Measurements from ENCODE around the gene PEAK1. TPM values are rescaled to one million over a fixed set of nuclear protein-coding genes. Genes with fewer than 3 reads are reported as not detected.
"Not testable (repeated sequence)": the region's sequence is repeated elsewhere in the genome, so short reads cannot be mapped to it uniquely, and the experiment has no call there.

The PEAK1 gene
- total RNA-seq, 1 donor from 2014 or later, result 66.6 TPM

DNA sequence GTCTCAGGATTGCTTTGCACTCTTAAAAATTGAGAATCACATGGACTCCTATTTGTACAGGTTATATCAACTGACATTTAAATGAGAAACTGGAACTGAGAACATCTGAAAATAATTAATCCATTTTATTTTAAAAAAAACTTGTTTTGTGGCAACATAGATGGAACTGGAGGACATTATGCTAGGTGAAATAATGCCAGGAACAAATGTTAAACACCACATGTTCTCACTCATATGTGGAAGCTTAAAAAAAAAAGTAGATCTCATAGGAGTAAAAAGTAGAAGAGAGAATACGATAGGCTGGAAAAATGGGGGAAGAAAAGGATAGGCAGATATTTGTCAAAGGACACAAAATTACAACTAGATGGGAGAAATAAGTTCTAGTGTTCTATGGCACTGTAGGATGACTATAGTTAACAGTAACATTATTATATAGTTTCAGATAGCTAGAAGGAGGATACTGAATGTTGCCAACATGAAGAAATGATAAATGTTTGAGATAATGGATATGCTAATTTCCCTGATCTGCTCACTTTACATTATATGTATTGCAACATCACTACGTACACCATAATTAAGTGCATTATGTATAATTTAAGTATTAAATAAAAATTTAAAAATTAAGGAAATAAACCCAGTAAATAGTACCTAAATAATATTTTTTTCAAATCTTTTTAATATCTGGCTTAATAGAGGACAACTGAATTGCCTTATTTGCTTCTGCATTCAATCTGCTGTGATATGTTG lies 248.5 kb downstream of the PEAK1 start:
- no peak for ATAC-seq
- intact Hi-C loops (cut with DNase I), result no loop called here

DNA sequence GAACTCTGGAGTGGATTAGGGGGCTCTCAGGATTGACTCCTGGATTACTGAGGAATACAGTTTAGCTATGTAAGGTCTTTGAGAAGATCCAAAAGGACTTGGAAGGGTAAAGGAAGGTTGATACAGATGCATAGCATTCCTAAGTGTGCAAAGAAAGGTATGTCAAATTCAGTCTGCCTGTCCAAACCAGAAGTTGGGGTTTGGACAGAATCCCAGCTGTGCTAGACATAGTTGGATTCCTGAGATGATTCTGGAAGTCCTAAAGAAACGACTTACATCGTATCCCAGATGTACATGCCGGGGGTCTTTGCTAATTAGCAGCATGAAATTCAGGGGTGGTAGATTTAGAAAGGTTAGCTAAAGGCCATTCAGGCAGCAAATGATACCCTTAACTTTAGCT lies 251.3 kb downstream of the PEAK1 start:
- ATAC-seq, result no peak
- DNase-seq (ENCODE audit: missing footprints), result no peak
- intact Hi-C loops (cut with DNase I), result no loop called here

More for the DNA sequence above, 248.5 kb downstream of the PEAK1 start:
- no peak for DNase-seq (ENCODE audit: missing footprints)

DNA sequence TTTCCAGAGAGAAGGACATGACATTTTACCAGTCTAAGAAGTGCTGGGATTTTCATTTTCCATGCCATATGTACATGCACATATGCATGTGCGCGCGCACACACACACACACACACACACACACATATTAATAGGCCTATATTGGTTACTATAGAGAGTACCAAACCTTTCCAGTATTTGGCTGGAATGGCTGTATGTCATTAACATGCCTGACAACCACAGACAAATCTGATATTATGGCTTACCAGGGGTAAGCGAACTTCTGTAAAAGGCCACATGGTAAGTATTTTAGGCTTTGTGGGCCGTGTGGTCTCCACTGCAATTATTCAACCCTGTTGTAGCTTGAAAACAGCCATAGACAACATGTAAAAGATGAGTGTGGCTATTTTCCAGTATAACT lies 251.8 kb downstream of the PEAK1 start:
- intact Hi-C loops (cut with DNase I), result no loop called here
- ATAC-seq (no peak), DNase-seq (ENCODE audit: missing footprints) (no peak)

DNA sequence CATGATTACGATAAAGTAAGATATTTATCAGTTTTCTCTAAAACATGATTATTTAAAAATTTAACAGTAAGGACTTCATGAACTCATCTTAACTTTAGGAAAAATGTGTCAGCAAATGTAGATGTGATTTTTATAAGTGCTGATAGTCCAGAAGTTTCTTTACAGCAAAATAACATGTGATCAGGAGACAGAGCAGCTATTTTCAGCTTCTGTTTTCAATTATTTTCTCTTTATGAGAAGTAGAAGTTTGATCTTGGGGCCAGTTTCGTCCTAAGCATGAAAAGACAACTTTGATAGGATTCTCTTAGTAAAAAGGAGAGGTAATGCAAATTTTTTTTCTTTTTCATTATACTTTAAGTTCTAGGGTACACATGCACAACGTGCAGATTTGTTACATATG lies 252.5 kb downstream of the PEAK1 start:
- DNase-seq (ENCODE audit: missing footprints) (no peak), ATAC-seq (no peak)
- intact Hi-C loops (cut with DNase I), result no loop called here

DNA sequence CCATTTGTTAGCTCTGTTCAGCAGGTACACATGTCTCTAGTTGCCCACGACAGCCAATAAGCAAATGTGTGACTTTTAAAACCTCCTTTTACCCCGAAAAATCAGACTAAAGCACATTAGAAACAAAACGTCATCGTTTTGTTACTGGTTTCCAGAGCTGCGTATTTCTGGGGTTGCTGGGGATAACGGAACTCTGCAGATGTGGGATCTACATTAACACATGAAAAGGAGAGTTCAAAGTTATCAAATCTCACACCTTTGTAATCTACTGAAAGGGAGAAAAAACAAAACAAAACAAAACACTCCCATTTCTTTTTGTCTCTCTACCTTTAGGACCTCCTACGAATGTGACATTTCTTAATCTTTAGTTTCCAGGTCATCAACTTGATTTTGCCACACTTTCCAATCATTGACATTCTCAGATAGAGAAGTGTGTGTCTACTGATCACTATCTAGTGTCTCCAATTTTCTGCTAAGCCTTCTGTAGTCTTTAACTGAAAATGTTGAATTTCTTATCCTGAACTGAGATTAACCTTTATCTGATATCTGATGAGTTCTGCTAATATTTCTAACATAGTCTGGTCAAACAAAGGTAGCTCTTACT lies 256.0 kb downstream of the PEAK1 start:
- intact Hi-C loops (cut with DNase I), result no loop called here
- ATAC-seq, result no peak
- DNase-seq (ENCODE audit: missing footprints), result no peak

DNA sequence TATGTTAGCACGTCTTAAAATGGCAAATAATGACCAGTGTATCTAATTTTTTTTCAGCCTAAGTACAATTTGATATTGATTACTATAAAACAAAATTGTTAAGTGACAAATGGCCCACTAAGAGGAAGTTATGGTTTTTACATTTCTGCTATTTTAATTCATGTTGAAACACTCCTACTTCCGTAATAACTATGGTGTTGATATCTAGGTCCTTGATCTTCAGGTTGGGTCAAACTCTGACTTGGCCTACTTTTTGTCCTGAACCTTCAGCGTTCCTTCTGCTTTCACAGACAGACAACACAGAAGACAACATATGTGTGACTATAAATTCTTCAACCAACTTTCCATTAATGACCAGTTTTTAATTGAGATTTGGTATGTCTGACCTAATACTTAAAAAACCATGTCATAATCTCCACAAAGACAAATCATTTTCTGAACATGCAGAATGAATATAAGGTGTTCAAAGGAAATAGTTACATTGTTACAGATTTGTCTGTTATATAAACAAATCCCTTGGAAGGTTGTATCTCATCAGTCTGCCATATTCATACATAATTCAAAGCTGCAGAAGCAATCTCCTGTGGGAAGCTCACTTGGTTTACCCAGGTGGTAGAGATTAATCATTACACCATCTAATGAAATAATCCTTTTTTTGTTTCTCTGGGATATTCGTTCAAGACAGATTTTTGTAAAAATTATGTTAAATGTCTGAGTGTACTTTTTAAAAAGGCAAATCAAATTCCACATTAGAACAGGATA lies 256.9 kb downstream of the PEAK1 start:
- intact Hi-C loops (cut with DNase I), result no loop called here
- ATAC-seq (no peak), DNase-seq (ENCODE audit: missing footprints) (no peak)

DNA sequence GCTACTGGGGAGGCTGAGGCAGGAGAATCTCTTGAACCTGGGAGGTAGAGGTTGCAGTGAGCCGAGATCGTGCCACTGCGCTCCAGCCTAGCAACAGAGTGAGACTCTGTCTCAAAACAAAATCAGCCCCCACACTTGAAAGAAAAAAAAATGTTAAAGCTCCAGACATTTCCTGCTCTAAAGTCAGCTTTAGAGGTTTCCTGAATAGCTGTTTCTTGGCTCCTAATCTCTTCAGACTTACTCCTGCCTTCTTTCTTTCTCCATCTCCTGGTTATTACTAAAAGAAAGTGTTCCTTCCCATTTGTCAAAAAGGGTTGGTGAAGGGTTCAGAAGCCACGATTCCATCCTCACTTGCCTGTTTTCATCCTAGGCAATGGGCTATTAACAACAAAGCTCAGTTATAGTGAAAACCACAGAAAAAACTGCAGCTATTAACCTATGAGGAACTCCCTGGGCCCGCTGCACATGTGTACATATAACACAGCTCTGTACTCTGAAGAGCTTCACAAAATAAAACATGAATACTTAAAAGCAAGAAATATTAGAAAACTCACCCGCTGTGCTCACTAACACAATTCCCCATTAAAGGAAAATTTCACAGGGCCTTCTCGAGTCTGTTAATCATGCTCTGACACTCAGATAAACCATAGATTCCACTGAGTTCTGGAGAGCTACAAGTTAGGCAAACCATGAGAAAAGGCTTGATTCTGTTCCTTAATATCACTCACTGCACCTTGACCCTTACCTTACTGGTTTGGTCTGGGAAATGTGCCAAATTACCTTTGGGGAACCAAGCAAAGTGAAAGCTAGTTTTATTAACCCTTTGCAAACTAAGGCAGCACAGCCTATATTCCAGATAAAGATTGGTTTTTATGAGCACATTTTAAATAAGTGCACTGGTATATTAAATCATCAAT lies 259.1 kb downstream of the PEAK1 start:
- intact Hi-C loops (cut with DNase I), result no loop called here
- DNase-seq (ENCODE audit: missing footprints) (peak; percentile 62), ATAC-seq (no peak)

DNA sequence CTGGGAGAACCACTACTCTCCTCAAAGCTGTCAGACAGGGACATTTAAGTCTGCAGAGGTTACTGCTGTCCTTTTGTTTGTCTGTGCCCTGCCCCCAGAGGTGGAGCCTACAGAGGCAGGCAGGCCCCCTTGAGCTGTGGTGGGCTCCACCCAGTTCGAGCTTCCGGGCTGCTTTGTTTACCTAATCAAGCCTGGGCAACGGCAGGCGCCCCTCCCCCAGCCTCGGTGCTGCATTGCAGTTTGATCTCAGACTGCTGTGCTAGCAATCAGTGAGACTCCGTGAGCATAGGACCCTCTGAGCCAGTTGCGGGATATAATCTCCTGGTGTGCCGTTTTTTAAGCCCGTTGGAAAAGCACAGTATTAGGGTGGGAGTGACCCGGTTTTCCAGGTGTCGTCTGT lies 263.9 kb downstream of the PEAK1 start:
- ATAC-seq; intact Hi-C loops (cut with DNase I); DNase-seq (ENCODE audit: missing footprints): not testable (repeated sequence)

DNA sequence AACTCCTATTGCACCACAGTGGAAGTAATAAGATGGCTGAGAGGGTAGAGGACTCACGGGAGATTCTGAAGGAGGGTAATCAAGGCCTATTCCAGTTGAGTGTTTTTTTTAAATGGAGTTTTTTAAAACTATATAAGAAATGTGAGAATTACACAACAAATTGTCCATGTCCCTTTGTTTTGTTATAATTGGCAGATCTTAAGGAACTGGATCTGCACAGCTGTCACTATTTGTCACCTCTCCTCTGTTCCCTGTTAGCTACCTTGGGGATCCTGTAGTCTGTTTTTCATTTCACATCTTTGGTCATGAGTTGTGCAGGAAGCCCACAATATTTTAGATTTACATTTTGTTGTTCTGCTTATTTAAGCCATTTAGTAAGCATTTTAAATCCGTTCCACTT lies 271.7 kb downstream of the PEAK1 start:
- no peak for ATAC-seq

DNA sequence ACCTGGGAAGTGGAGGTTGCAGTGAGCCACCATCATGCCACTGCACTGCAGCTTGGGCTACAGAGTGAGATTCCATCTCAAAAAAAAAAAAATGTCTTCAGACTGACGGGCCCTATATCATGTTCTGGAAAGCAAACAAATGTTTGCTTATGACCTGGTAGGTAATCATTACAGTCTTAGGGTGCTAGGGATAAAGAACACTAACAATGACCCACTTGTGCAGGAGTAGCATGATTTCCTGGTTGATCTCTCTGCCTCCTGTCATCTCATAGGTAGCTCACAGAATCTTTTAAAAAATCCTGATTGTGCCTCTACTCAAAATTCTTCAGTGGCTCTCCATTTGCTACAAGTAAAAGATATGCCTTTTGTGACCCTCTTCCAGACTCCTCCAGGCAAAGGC lies 274.5 kb downstream of the PEAK1 start:
- ATAC-seq (no peak), DNase-seq (ENCODE audit: missing footprints) (no peak)
- intact Hi-C loops (cut with DNase I), result no loop called here

More for the DNA sequence above, 271.7 kb downstream of the PEAK1 start:
- no peak for DNase-seq (ENCODE audit: missing footprints)
- intact Hi-C loops (cut with DNase I), result no loop called here

DNA sequence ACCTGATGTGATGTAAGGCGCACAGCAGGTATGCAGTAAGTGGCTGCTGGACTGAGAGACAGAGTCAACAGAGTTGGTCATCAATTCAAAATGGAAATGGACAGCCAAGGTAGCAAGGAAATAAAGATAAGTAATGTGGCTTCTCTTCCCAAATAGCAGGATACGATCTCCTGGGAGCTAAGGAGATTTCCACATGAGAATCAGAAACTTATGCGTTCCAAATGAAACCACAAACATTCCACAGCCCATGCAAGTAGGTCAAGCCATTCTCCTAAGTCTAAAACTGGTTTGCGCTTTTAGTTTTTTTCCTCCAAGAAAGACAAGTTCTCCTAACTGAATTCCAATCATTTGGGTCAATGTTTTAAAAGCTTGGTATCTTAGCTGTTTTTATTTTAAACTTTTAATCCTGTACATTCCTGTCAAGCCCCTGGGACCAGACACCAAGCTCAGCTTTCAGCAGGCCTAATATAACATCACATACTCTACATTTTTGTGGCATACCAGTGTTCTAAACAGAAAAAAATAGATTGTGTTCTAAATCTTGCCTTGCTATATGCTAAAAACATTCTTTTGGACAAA lies 275.3 kb downstream of the PEAK1 start:
- no peak for DNase-seq (ENCODE audit: missing footprints)
- no peak for ATAC-seq
- intact Hi-C loops (cut with DNase I), result no loop called here

DNA sequence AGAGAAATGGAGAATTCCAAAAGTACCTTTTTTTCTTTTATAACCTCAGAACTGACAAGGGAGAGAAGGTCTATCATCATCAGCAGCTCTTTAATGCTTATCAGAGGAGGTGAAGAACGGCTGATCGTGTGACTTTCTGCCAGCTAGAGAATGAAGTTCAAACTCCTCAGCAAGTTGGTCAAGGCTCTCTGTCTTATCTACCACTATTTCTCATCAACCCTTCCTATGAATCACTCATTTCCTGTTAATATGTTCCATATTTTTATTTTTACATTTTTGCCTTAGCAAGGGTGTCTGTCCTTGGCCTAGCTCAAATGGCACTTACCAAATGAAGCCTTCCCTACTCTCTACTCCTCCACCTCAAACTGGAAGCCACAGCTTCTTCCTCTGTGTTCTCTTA lies 275.9 kb downstream of the PEAK1 start:
- ATAC-seq, result no peak
- no peak for DNase-seq (ENCODE audit: missing footprints)
- intact Hi-C loops (cut with DNase I), result no loop called here

DNA sequence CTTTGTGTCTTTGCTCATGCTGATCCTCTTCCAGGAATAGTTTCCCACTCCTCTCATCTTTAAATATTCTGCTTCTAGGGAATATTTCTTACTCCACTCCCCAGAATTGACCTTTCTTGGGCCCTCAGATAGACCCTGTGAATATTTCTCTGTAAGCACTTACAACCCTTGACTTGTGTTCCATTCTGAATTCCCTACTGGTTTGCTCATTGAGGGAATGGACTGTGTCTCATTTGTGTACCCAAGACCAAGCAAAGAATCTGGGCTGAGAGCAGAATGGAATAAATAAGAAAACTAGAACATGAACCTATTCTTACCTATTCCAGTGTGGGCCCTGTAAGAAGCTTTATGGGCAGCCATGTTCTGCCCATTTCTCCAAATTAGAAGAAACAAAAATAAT lies 276.3 kb downstream of the PEAK1 start:
- DNase-seq (ENCODE audit: missing footprints) (no peak), ATAC-seq (no peak)
- intact Hi-C loops (cut with DNase I), result no loop called here

DNA sequence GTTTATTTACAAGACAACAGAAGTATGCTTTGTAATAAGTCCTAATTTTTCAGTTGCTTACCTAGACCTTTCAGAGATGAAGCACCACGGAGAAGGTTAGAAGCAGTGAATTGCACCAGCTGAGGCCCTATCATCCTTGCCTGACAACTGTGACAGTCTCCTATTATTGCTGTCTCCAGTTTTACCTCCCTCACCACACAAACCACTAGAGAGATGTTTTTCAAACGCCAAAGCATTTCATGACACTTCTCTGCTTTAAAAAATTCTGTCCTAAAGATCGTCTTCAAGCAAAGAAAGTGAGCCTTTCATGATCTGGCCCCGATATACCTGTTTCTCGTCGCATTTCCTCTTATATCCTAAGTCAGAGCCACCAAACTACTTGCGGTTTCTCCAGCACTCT lies 276.7 kb downstream of the PEAK1 start:
- intact Hi-C loops (cut with DNase I), result no loop called here
- DNase-seq (ENCODE audit: missing footprints) (no peak), ATAC-seq (no peak)

DNA sequence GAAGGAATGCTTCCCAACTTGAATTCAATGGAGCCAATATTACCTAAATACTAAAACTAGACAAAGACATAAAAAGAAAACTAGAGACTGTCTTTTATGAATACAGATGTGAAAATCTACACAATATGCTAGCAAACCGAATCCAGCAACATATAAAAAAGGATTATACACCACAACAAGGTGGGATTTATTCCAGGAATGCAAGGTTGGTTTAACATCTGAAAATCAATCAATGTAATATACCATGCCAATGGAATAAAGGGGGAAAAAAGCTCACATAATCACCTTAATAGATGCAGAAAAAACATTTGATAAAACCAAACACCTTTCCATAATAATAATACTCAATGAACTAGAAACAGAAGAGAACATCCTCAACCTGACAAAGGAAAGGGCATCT lies 279.7 kb downstream of the PEAK1 start:
- intact Hi-C loops (cut with DNase I), result no loop called here
- ATAC-seq (no peak), DNase-seq (ENCODE audit: missing footprints) (no peak)

DNA sequence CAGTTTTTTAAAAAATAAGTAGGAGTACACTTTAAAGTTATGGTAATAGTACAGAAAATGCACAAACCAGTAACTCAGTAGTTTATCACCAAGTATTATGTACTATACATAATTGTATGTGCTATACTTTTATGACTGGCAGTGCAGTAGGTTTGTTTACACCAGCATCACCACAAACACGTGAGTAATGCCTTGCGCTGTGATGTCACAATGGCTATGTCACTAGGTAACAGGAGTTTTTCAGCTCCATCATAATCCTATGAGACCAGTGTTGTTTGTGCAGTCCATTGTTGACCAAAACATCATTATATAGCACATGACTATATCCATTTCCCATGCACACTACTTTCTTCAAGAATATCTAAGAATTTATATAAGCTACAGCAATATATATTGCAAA lies 280.6 kb downstream of the PEAK1 start:
- ATAC-seq, result no peak
- no peak for DNase-seq (ENCODE audit: missing footprints)
- intact Hi-C loops (cut with DNase I), result no loop called here

DNA sequence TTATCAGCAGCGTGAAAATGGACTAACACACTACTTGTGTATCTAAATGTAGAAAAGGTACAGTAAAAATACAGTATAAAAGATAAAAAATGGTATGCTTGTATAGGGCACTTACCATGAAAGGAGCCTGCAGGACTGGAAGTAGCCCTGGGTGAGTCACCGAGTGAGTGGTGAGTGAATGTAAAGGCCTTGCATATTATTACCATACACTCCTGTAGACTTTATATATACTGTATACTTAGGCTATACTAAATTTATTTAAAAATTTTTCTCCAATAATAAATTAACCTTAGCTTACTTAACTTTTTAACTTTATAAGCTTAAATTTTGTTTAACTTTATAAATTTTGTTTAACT lies 281.8 kb downstream of the PEAK1 start:
- DNase-seq (ENCODE audit: missing footprints), result no peak
- intact Hi-C loops (cut with DNase I), result no loop called here
- no peak for ATAC-seq

DNA sequence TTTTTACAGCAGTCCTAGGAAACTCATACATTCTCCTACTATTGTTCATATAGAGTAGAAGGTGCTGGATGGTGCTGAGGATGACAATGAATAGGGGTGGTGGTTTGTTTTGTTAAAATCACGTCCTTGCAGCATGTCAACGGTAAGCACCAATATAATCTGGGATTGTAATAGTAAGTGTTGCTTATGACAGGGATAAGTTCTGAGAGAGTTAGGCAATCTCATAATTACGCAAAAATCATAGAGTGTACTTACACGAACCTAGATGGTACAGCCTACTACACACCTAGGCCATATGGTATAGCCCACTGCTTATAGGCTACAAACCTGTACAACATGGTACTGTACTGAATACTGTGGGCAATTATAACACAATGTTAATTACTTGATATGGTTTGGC lies 284.7 kb downstream of the PEAK1 start:
- intact Hi-C loops (cut with DNase I), result no loop called here

More for the DNA sequence above, 284.7 kb downstream of the PEAK1 start:
- DNase-seq (ENCODE audit: missing footprints) (no peak), ATAC-seq (no peak)
